Uterus (tissue), 2 donors: ENCODE measurements around the gene RAD51AP2.

Experiments
- CTCF ChIP-seq, 4 experiments: fragments of 200-600 bp in 2 of 4; fragments of 450-650 bp in 2 of 4; sonication (generic) in 2 of 4; IDR thresholded peaks; one replicate each; pipeline ENCODE4 v1.5.1; 2016 to 2019; ENCODE audit warnings: antibody characterized with exemption in 4 of 4, mild to moderate bottlenecking in 2 of 4, moderate library complexity in 1 of 4
- POLR2A ChIP-seq, 2 donors: fragments of 450-650 bp; IDR thresholded peaks; one replicate each; pipeline ENCODE4 v1.6.1; 2016; ENCODE audit warnings: antibody characterized with exemption in 2 of 2, mild to moderate bottlenecking in 1 of 2, moderate library complexity in 1 of 2

- no peak for TF ChIP-seq CTCF (IDR thresholded peaks at IDR 0.05)
- no peak for TF ChIP-seq POLR2A (IDR thresholded peaks at IDR 0.05)
These were observed 1.2 kb upstream of the RAD51AP2 start for GRCh38 chr2:17519486-17519885.
